ENCODE measurements around the gene SP5. TPM values are rescaled to one million over a fixed set of nuclear protein-coding genes. Genes with fewer than 3 reads are reported as not detected.

SP5 gene
- polyA plus RNA-seq (2012; ENCODE audit: insufficient read length, low read depth) = not detected

- TF ChIP-seq POLR2AphosphoS5 (IDR thresholded peaks at IDR 0.05; ENCODE audit: low read depth, low read length) (no peak), REST (IDR thresholded peaks at IDR 0.05; ENCODE audit: insufficient read depth in 1 of 2, low read depth in 2 of 2, low read length in 2 of 2) (no peak), TAF1 (IDR thresholded peaks at IDR 0.05; ENCODE audit: borderline replicate concordance, insufficient read depth, low read length) (no peak), SIN3A (IDR thresholded peaks at IDR 0.05; ENCODE audit: borderline replicate concordance, insufficient read depth, low read length) (no peak), FOXP2 (optimal IDR thresholded peaks at IDR 0.05; ENCODE audit: borderline replicate concordance, extremely low read depth, extremely low read length, insufficient read depth) (no peak)
Observed at GRCh38 chr2:170715062-170715931, at the start of gene SP5. Gene SP5 (plus strand): TSS chr2:170715337. CDS start chr2:170715513, 176 bp downstream.

- TF ChIP-seq POLR2AphosphoS5 (IDR thresholded peaks at IDR 0.05; ENCODE audit: low read depth, low read length) (no peak), FOXP2 (optimal IDR thresholded peaks at IDR 0.05; ENCODE audit: borderline replicate concordance, extremely low read depth, extremely low read length, insufficient read depth) (no peak), TAF1 (IDR thresholded peaks at IDR 0.05; ENCODE audit: borderline replicate concordance, insufficient read depth, low read length) (no peak), REST (IDR thresholded peaks at IDR 0.05; ENCODE audit: insufficient read depth in 1 of 2, low read depth in 2 of 2, low read length in 2 of 2) (no peak), SIN3A (IDR thresholded peaks at IDR 0.05; ENCODE audit: borderline replicate concordance, insufficient read depth, low read length) (no peak)
Observed at GRCh38 chr2:170665743-170666142, 49.4 kb upstream of the SP5 start.

- TF ChIP-seq POLR2AphosphoS5 (IDR thresholded peaks at IDR 0.05; ENCODE audit: low read depth, low read length) (no peak), SIN3A (IDR thresholded peaks at IDR 0.05; ENCODE audit: borderline replicate concordance, insufficient read depth, low read length) (no peak), FOXP2 (optimal IDR thresholded peaks at IDR 0.05; ENCODE audit: borderline replicate concordance, extremely low read depth, extremely low read length, insufficient read depth) (no peak), REST (IDR thresholded peaks at IDR 0.05; ENCODE audit: insufficient read depth in 1 of 2, low read depth in 2 of 2, low read length in 2 of 2) (no peak), TAF1 (IDR thresholded peaks at IDR 0.05; ENCODE audit: borderline replicate concordance, insufficient read depth, low read length) (no peak)
Observed at GRCh38 chr2:170669909-170670308, 45.2 kb upstream of the SP5 start.

- TF ChIP-seq TAF1 (IDR thresholded peaks at IDR 0.05; ENCODE audit: borderline replicate concordance, insufficient read depth, low read length) = no peak
- TF ChIP-seq SIN3A (IDR thresholded peaks at IDR 0.05; ENCODE audit: borderline replicate concordance, insufficient read depth, low read length) = no peak
- no peak for TF ChIP-seq POLR2AphosphoS5 (IDR thresholded peaks at IDR 0.05; ENCODE audit: low read depth, low read length)
- no peak for TF ChIP-seq FOXP2 (optimal IDR thresholded peaks at IDR 0.05; ENCODE audit: borderline replicate concordance, extremely low read depth, extremely low read length, insufficient read depth)
- TF ChIP-seq REST (IDR thresholded peaks at IDR 0.05; ENCODE audit: insufficient read depth in 1 of 2, low read depth in 2 of 2, low read length in 2 of 2) = no peak
Observed at GRCh38 chr2:170670651-170671050, 44.5 kb upstream of the SP5 start.

All from PFSK-1 (cell line).